Stimulated activated memory B cell treated with anti-CD40 and anti-IgM and Interleukin-4, amounts not matched to agents 10 μg/mL and 1 μg/mL and 100 μg/mL, for 72 hours (primary cell): Measurements from ENCODE around the gene NATD1.
"Not testable (repeated sequence)": the region's sequence is repeated elsewhere in the genome, so short reads cannot be mapped to it uniquely, and the experiment has no call there.

Experiments
- ATAC-seq: fragments of 150-1000 bp; cut with Tn5 transposase; 2 replicates; pipeline ENCODE4 v1.10.0; 2021
- H3K27ac Mint-ChIP-seq: one replicate; pipeline ENCODE4 v1.8.0; 2022; ENCODE audit warnings: mild to moderate bottlenecking, mixed read lengths
- H3K27me3 Mint-ChIP-seq: one replicate; pipeline ENCODE4 v1.8.0; 2022; ENCODE audit warnings: mixed read lengths
- H3K36me3 Mint-ChIP-seq: one replicate; pipeline ENCODE4 v1.8.0; 2022; ENCODE audit warnings: mixed read lengths
- H3K4me1 Mint-ChIP-seq: one replicate; pipeline ENCODE4 v1.8.0; 2022; ENCODE audit warnings: mixed read lengths
- H3K4me3 Mint-ChIP-seq: one replicate; pipeline ENCODE4 v1.8.0; 2022; ENCODE audit warnings: mild to moderate bottlenecking, moderate library complexity, mixed read lengths
- H3K9me3 Mint-ChIP-seq: one replicate; pipeline ENCODE4 v1.8.0; 2022; ENCODE audit warnings: mixed read lengths

The NATD1 gene

DNA sequence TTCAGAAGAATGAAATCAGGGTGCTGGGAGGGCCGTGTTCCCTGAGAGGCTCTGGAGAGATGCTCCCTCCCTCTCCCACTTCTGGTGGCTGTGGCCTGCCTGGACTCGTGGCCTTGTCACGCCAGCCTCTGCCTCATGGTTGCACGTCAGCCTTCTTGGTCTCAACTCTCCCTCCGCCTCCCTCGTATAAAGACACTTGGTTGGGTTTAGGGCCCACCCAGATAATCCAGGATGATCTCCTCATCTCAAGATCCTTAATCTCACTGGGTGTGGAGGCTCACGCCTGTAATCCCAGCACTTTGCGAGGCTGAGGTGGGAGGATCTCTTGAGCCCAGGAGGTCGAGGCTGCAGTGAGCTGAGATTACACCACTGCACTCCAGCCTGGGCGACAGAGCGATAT, 25.9 kb downstream of the NATD1 start:
- not testable (repeated sequence) for H3K9me3 Mint-ChIP-seq, H3K27me3 Mint-ChIP-seq, ATAC-seq, H3K4me1 Mint-ChIP-seq, H3K27ac Mint-ChIP-seq, H3K4me3 Mint-ChIP-seq
- peaks cover 15% of the 10 kb centered on the region for H3K36me3 Mint-ChIP-seq

DNA sequence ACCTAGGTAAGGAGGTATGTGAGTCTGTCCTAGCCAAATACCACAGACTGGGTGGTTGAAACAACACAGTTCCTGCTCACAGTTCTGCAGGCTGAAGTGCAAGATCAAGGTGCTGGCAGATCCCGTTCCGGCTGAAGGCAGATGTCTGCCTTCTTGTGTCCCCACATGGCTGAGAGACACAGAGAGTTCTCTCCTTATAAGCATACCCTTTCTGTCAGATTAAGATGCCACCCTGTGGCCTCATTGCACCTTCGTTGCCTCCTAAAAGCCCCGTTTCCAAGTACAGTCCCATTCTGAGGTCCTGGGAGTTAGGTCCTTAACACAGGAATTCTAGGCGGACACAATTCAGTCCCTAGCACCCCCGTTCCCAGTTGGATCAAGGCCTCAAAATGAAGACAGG, 30.1 kb downstream of the NATD1 start:
- Mint-ChIP-seq H3K36me3 (peaks cover 20% of the 10 kb centered on the region), H3K4me1 (no peaks in the 10 kb centered on the region), H3K9me3 (peaks cover 4% of the 10 kb centered on the region), H3K4me3 (no peak overlapping the region), H3K27ac (no peak overlapping the region), H3K27me3 (no peaks in the 10 kb centered on the region)
- ATAC-seq, result no peak

DNA sequence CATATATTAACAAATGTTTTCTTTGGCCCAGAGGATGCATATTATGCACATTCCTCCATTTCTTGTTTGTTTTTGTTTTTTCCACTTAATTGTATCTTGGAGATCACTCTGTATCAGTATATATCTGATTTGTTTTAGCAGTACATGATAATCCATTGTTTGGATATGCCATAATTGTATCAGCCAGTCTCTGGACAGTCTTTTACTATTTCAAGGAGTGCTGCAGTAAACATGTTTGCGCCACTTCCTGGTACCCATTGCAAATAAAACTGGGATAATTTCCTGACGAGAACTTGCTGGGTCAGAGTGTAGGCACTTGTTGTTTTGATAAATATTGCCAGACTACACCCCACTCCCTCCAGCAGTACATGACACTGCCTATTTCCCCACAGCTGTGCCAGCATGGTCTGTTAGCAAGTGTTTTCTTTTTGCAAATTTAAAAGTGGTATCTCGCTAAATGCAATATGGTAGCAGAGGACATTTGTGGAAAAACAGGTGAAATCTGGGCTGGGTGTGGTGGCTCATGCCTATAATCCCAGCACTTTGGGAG, 34.3 kb downstream of the NATD1 start:
- Mint-ChIP-seq H3K9me3 (peaks cover 4% of the 10 kb centered on the region), H3K27me3 (no peaks in the 10 kb centered on the region), H3K4me1 (peaks cover 14% of the 10 kb centered on the region), H3K36me3 (peaks cover 20% of the 10 kb centered on the region), H3K4me3 (no peak overlapping the region), H3K27ac (no peak overlapping the region)
- ATAC-seq, result no peak

DNA sequence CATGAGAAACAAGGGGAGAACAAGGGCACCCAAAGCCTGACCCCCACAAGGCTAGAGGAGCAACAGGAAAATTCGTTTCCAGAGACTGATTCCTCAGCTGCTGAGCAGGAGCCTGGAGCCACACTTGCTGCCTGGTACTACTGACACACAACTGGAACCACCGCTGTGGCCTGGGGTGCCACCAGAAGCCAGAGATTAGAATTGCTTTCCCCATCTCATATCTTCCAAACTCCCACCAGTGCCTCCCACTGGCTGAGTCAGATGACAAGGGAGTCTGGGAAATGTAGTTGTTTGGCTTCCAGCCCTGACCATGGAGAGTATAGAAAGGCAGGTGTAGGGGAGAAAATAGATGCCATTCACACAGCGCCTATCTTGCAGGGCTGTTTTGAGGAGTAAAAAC, 35.1 kb downstream of the NATD1 start:
- Mint-ChIP-seq H3K4me1 (peaks cover 17% of the 10 kb centered on the region), H3K27ac (no peak overlapping the region), H3K9me3 (peaks cover 4% of the 10 kb centered on the region), H3K4me3 (no peak overlapping the region), H3K36me3 (peaks cover 20% of the 10 kb centered on the region), H3K27me3 (no peaks in the 10 kb centered on the region)
- ATAC-seq, result no peak

DNA sequence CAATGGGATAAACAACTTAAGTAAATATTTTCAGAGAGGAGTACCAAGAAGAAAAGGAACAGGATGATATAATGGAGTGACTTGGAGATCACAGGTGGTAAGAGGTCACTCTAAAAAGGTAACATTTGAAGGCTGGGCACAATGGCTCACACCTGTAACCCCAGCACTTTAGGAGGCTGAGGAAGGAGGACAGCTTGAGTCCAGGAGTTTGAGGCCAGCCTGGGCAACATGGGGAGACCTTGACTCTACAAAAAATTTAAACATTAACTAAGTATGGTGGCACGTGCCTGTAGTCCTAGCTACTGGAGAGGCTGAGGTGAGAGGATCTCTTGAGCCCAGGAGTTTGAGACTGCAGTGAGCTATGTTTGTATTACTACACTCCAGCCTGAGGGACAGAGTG, 35.9 kb downstream of the NATD1 start:
- H3K27ac Mint-ChIP-seq, result no peak overlapping the region
- H3K27me3 Mint-ChIP-seq, result no peaks in the 10 kb centered on the region
- H3K9me3 Mint-ChIP-seq, result peaks cover 4% of the 10 kb centered on the region

DNA sequence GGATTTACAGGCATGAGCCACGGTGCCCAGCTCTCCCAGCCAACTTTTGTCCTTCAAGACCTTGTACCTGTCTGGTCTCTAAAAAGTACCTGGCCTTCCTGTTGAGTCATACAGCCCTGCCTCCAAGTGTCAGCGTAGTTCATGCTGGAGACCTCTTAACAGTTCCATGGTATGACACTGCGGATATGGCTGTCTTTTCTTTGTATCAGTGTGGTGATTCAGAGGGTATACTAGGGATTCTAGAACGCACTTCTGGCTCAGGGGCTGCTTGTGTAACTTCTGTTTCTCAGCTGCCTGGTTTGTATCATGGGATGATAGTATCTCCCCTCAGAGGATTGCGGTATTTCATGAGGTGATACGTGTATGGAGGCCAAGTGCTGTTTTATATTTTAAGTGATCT, 37.3 kb downstream of the NATD1 start:
- no peak for ATAC-seq
- Mint-ChIP-seq H3K27me3 (no peaks in the 10 kb centered on the region), H3K4me3 (peak overlapping the region; percentile 84), H3K4me1 (peaks cover 36% of the 10 kb centered on the region), H3K9me3 (no peaks in the 10 kb centered on the region), H3K27ac (peak overlapping the region; percentile 91), H3K36me3 (no peaks in the 10 kb centered on the region)

More for the DNA sequence above, 35.9 kb downstream of the NATD1 start:
- Mint-ChIP-seq H3K4me1 (peaks cover 25% of the 10 kb centered on the region), H3K36me3 (peaks cover 13% of the 10 kb centered on the region), H3K4me3 (no peak overlapping the region)
- ATAC-seq, result no peak

DNA sequence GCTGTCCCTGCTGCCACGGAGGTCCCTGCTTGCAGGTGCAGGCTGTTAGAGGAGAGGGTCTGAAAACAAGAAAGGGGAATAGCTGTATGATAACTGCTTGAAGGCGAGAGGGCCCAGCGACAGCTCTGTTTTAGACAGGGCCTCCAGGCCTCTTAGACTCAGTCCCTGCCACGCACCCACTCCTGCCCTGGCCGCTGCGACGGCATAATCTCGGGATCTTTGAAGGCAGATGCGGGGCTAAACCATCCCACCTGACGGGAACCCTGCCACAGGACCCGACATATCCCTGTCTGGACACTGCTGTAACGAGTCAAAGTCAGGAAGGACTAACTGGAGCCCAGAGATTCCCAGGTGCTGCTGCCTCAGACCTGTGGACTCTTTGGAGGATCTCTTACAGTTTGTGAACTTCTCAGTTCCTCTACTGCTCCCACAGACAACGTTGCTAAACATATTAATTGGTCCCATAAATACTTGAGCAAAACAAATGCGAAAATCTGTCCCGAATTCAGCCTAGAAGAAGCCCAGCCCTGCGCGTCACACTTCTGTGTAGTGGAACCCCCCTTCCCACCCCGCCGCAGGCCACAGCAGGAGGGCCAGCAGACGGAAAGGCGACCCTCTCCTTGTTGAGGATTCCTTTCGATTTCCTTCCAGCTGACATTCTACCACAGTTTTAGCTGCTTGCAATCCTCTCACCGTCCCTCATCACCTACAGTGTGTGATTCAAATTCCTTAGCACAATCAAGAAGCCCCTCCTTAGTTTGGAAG, 38.3 kb downstream of the NATD1 start:
- H3K4me1 Mint-ChIP-seq, result peaks cover 45% of the 10 kb centered on the region
- H3K9me3 Mint-ChIP-seq, result no peaks in the 10 kb centered on the region
- peak overlapping the region; percentile 91 for H3K27ac Mint-ChIP-seq
- H3K27me3 Mint-ChIP-seq, result no peaks in the 10 kb centered on the region
- peak overlapping the region; percentile 84 for H3K4me3 Mint-ChIP-seq
- peaks cover 6% of the 10 kb centered on the region for H3K36me3 Mint-ChIP-seq
- peak; percentile 34 for ATAC-seq

DNA sequence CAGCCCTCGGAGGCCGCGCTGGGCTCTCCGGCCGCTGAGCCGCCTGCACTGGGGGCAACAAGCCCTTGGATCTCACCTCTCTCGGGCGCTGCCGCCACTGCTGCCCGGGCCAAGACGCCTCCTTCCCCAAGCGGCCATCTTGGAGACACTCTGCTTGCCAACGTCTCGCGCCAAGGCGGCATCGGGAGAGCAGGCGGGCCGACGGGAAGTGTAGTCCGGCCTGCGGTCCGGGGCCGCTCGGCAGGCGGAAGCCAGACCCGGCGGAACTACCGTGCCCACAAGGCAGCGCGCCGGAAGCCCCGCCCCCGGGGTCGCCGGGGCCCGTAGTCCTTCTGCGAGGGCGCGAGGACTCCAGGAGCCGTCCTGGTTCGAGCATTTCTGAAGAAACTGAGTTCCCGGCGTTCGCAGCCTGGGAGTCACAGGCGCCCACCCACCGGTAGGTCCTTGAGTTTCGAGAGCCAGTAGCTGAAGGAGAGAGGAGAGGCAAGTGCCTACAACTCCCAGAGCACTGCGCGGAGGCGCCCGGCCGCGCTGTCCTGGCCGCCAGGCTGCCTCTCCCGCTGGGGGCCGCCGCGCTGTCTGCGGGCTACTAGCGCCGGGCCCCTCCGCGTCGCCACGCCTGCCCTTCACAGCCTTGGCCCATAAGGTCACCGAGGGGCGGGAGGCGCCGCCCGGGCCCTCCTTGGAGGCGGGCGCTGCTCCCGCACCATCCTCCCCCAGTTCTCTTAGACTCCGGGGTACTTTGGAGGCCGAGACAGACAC, 39.0 kb downstream of the NATD1 start, which contains the start of gene TMEM11:
TSS of gene TMEM11 (minus strand) at position 147 of the 762 bp plus-strand sequence. CDS start at position 138, 9 bp downstream.
- Mint-ChIP-seq H3K27ac (peak within 1 kb of the TSS; percentile 91), H3K27me3 (no peaks in the 10 kb centered on the region), H3K4me1 (peaks cover 45% of the 10 kb centered on the region), H3K4me3 (peak within 1 kb of the TSS; percentile 84), H3K9me3 (no peaks in the 10 kb centered on the region), H3K36me3 (peaks cover 7% of the 10 kb centered on the region)
- ATAC-seq, result peak; percentile 98

DNA sequence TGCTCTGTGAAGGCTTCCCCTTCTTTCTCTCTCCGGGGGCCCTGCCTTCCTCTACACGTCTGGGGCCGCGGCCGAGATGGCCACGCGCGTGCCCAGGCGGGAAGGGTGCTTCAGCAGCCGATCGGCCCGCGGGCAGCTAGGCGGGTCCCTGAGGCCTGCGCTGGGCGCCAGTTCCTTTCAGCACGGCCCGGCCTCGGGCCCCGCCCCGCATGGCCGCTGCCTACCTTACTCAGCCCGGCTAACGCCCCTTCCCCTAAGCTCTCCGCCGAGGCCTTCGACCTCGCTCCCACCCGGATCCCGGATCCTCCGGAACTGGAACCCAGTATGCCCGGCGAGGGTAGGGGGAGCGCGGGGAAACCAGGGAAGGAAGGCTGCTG, 39.6 kb downstream of the NATD1 start:
- Mint-ChIP-seq H3K36me3 (peaks cover 7% of the 10 kb centered on the region), H3K9me3 (no peaks in the 10 kb centered on the region), H3K4me1 (peaks cover 45% of the 10 kb centered on the region), H3K27ac (peak overlapping the region; percentile 91), H3K4me3 (peak overlapping the region; percentile 84), H3K27me3 (no peaks in the 10 kb centered on the region)
- ATAC-seq, result peak; percentile 31

DNA sequence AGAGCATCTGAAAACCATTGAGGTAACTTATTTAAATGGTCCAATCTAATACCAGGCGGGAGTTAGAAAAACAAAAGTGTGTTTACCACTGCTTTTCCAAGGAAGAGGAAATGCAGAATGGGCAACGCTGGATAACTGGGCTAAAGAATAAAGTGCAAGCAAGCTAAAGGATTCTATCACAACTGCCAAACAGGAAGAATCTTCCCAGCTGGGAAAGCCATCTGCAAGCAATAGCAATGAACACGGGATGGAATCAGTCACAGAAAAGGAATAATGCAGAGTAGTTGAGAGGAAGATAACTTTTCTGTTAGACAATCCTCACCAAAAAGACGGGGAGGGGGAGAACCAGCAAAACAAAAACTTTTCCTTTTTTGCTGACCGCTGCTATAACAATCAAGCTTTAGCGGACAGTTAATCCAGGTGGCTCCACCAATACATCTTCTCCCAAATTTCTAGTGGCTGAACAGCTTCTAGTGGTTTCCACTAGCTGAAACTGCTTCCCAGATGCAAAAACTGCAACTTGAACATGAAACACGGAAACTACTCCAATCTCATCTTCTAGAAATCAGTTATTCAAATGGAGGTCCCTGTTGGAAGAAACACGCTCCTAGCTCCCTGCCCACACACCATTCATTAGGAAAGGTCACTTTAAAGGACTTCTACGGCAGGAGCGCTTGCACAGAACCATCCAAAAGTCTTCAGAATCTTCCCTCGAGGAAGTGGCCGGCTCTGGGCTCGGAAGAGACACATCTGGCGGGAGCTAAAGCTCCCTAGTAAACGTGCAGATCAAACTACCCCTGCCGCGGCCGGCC, 40.2 kb downstream of the NATD1 start:
- Mint-ChIP-seq H3K27ac (peak overlapping the region; percentile 91), H3K9me3 (no peaks in the 10 kb centered on the region), H3K4me1 (peaks cover 45% of the 10 kb centered on the region), H3K36me3 (peaks cover 7% of the 10 kb centered on the region), H3K27me3 (no peaks in the 10 kb centered on the region), H3K4me3 (peak overlapping the region; percentile 84)
- no peak for ATAC-seq

DNA sequence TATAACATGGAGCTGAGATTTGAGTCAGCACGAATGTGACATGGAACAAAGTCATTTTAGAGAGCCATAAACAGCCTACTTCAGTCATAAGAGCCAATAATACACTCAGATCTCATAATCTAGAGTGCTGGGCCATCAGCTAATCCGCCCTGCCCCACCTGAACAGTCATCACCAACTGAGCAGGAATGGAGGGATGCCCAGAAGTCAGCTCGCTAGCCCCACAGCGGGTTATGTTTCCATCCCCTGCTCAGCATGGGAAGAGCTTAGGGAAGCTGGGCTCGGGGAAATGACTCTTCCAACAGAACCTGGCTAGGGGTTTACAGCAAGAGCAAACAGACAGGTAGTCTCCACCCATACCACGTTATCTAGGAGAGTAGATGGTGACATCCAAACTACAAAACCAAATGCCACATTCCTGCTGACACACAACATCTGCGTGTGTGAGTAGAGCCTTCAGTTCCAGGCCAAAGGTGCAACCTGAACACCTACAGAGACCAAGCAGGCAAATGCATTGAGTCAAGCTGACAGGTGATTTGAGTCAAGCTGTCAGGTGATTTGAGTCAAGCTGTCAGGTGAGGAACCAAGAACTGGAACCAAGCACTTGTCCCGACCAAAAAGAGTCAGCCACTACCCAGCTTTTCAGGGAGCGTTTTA, 41.3 kb downstream of the NATD1 start:
- Mint-ChIP-seq H3K36me3 (peaks cover 7% of the 10 kb centered on the region), H3K9me3 (no peaks in the 10 kb centered on the region), H3K27me3 (no peaks in the 10 kb centered on the region), H3K4me3 (peak overlapping the region; percentile 23), H3K4me1 (peaks cover 45% of the 10 kb centered on the region), H3K27ac (peak overlapping the region; percentile 40)
- ATAC-seq, result no peak

DNA sequence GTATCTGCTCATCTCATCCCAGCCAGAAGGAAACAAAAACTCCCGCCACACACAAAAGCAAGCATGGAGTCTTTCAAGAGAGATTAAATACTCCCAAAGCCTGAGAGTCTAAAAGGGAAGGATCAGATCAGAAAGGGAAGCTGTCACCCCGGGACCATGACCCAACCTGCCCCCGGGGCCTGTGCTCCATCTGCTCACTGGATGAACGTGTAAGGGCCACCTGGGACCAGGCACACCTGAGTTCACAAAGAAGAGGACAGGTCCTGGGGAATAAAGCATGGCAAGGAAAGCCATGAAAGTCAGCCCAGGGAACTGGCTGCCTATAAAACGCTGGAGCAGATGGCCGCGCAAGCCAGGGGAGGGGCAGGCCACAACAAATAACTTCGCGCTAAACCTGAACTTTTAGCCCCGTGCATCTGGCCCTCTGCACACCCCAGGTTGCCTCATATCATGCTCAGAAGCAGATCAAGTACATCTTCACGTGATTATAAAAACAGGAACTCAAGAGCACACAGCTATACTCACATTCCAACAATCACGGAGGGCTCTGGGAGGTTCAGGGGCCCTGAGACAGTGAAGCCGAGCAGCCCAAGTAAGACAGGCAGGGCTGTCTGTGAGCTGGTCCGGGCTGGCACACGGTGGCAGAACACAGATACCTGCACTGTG, 42.7 kb downstream of the NATD1 start:
- no peaks in the 10 kb centered on the region for H3K9me3 Mint-ChIP-seq
- no peak overlapping the region for H3K4me3 Mint-ChIP-seq
- peaks cover 47% of the 10 kb centered on the region for H3K4me1 Mint-ChIP-seq
- no peaks in the 10 kb centered on the region for H3K27me3 Mint-ChIP-seq
- no peak overlapping the region for H3K27ac Mint-ChIP-seq
- ATAC-seq, result no peak
- peaks cover 7% of the 10 kb centered on the region for H3K36me3 Mint-ChIP-seq

DNA sequence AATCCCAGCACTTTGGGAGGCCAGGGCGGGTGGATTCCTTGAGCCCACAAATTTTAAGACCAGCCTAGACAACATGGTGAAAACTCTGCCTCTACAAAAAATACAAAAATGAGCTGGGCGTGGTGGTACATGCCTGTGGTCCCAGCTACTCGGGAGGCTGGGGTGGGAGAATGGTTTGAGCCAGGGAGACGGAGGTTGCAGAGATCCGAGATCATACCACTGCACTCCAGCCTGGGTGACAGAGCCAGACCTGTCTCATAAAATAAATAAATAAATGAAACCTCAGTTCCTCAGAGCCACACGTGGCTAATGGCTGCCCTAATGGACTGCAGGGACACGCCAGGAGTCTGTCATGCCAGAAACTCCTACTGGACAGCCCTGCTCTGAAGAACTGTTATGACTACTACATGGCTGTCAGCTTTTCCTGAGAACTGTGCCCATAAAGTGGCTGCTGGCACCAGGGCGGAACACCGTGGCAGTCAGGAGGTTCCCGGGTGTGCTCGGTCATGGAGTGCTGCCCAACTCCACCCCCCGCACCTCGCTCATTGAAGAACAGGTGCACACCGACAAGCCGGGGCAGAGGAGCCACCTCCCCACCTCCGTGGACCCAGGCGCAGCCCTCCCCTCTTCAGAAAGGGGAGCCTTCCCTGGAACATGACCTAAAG, 43.6 kb downstream of the NATD1 start:
- H3K27ac Mint-ChIP-seq, result no peak overlapping the region
- no peak for ATAC-seq
- no peaks in the 10 kb centered on the region for H3K27me3 Mint-ChIP-seq
- H3K9me3 Mint-ChIP-seq, result no peaks in the 10 kb centered on the region
- peaks cover 48% of the 10 kb centered on the region for H3K4me1 Mint-ChIP-seq
- H3K4me3 Mint-ChIP-seq, result no peak overlapping the region
- peaks cover 7% of the 10 kb centered on the region for H3K36me3 Mint-ChIP-seq

DNA sequence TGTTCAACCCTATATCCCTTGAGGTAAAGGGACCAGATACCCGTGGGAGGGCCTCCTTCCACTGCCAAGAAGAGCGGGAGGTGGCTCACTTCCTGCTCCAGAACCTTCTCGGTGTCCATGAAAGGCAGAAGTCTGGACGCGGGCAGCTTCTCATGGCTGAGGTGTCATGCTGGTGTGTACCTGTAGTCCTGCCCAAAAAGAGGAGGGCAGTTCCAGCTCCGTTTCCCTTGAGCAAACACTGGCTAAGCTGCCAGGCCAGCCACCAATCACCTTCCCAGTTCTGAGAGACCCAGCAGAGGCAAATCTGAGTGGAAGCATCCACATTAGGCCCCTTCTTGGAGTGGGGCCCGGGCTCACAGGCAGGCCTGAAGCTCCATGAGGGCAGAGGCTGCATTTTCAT, 44.9 kb downstream of the NATD1 start:
- no peak for ATAC-seq

More for the DNA sequence above, 44.9 kb downstream of the NATD1 start:
- Mint-ChIP-seq H3K36me3 (peaks cover 7% of the 10 kb centered on the region), H3K4me1 (peaks cover 50% of the 10 kb centered on the region), H3K27ac (no peak overlapping the region), H3K27me3 (no peaks in the 10 kb centered on the region), H3K4me3 (no peak overlapping the region), H3K9me3 (no peaks in the 10 kb centered on the region)
